ENCODE measurements around the gene SLC1A5.

The SLC1A5 gene

GRCh38 chr19:46788262-46788967 lies at the start of gene SLC1A5:
Gene SLC1A5 (minus strand): TSS chr19:46788594. CDS start chr19:46787965, 629 bp downstream.
- no peak for TF ChIP-seq ZNF274 (IDR thresholded peaks at IDR 0.05; ENCODE audit: low read depth, low read length)
- no peak for TF ChIP-seq SUZ12 (IDR thresholded peaks at IDR 0.05; ENCODE audit: extremely low read depth, insufficient read depth, insufficient read length)
- no peak for TF ChIP-seq YY1 (IDR thresholded peaks at IDR 0.05; ENCODE audit: insufficient read depth, insufficient read length)
- Histone ChIP-seq H3K9ac (ENCODE audit: insufficient read length, low read depth) (peak within 1 kb of the TSS; percentile 97), H3K4me3 (ENCODE audit: insufficient read length, low read depth) (peak within 1 kb of the TSS; percentile 90), H3K27me3 (ENCODE audit: insufficient read depth, insufficient read length) (no peaks in the 10 kb centered on the region), H3K36me3 (ENCODE audit: insufficient read depth, insufficient read length, low read length) (peaks cover 26% of the 10 kb centered on the region), H3K4me1 (ENCODE audit: insufficient read depth, insufficient read length) (peaks cover 14% of the 10 kb centered on the region), H3K9me3 (ENCODE audit: insufficient read depth, low read length) (no peaks in the 10 kb centered on the region)
- DNase-seq (ENCODE audit: low read depth, low spot score), result peak; percentile 93

- peaks cover 8% of the 10 kb centered on the region for H3K4me1 ChIP-seq (ENCODE audit: insufficient read depth, insufficient read length)
- no peaks in the 10 kb centered on the region for H3K9me3 ChIP-seq (ENCODE audit: insufficient read depth, low read length)
- peaks cover 50% of the 10 kb centered on the region for H3K36me3 ChIP-seq (ENCODE audit: insufficient read depth, insufficient read length, low read length)
- no peak for TF ChIP-seq ZNF274 (IDR thresholded peaks at IDR 0.05; ENCODE audit: low read depth, low read length)
- no peak for TF ChIP-seq SUZ12 (IDR thresholded peaks at IDR 0.05; ENCODE audit: extremely low read depth, insufficient read depth, insufficient read length)
- no peak for TF ChIP-seq YY1 (IDR thresholded peaks at IDR 0.05; ENCODE audit: insufficient read depth, insufficient read length)
- H3K4me3 ChIP-seq (ENCODE audit: insufficient read length, low read depth), result no peak overlapping the region
- no peak overlapping the region for H3K9ac ChIP-seq (ENCODE audit: insufficient read length, low read depth)
- H3K27me3 ChIP-seq (ENCODE audit: insufficient read depth, insufficient read length), result no peaks in the 10 kb centered on the region
- no peak for DNase-seq (ENCODE audit: low read depth, low spot score)
Measured at GRCh38 chr19:46838160-46838559, 49.8 kb upstream of the SLC1A5 start.

GRCh38 chr19:46834984-46835383 lies 46.6 kb upstream of the SLC1A5 start:
- TF ChIP-seq ZNF274 (IDR thresholded peaks at IDR 0.05; ENCODE audit: low read depth, low read length), result no peak
- TF ChIP-seq SUZ12 (IDR thresholded peaks at IDR 0.05; ENCODE audit: extremely low read depth, insufficient read depth, insufficient read length), result no peak
- TF ChIP-seq YY1 (IDR thresholded peaks at IDR 0.05; ENCODE audit: insufficient read depth, insufficient read length), result no peak
- Histone ChIP-seq H3K4me1 (ENCODE audit: insufficient read depth, insufficient read length) (no peaks in the 10 kb centered on the region), H3K27me3 (ENCODE audit: insufficient read depth, insufficient read length) (no peaks in the 10 kb centered on the region), H3K4me3 (ENCODE audit: insufficient read length, low read depth) (no peak overlapping the region), H3K36me3 (ENCODE audit: insufficient read depth, insufficient read length, low read length) (peaks cover 30% of the 10 kb centered on the region), H3K9me3 (ENCODE audit: insufficient read depth, low read length) (no peaks in the 10 kb centered on the region), H3K9ac (ENCODE audit: insufficient read length, low read depth) (no peak overlapping the region)
- DNase-seq (ENCODE audit: low read depth, low spot score), result no peak

- H3K9ac ChIP-seq (ENCODE audit: insufficient read length, low read depth), result no peak overlapping the region
- TF ChIP-seq YY1 (IDR thresholded peaks at IDR 0.05; ENCODE audit: insufficient read depth, insufficient read length) (no peak), SUZ12 (IDR thresholded peaks at IDR 0.05; ENCODE audit: extremely low read depth, insufficient read depth, insufficient read length) (no peak), ZNF274 (IDR thresholded peaks at IDR 0.05; ENCODE audit: low read depth, low read length) (no peak)
- H3K4me3 ChIP-seq (ENCODE audit: insufficient read length, low read depth), result no peak overlapping the region
- H3K4me1 ChIP-seq (ENCODE audit: insufficient read depth, insufficient read length), result no peaks in the 10 kb centered on the region
- H3K36me3 ChIP-seq (ENCODE audit: insufficient read depth, insufficient read length, low read length), result peaks cover 22% of the 10 kb centered on the region
- H3K9me3 ChIP-seq (ENCODE audit: insufficient read depth, low read length), result no peaks in the 10 kb centered on the region
- DNase-seq (ENCODE audit: low read depth, low spot score), result no peak
- H3K27me3 ChIP-seq (ENCODE audit: insufficient read depth, insufficient read length), result no peaks in the 10 kb centered on the region
Measured at GRCh38 chr19:46834121-46834520, 45.7 kb upstream of the SLC1A5 start.

GRCh38 chr19:46830864-46831263 lies 42.5 kb upstream of the SLC1A5 start:
- DNase-seq (ENCODE audit: low read depth, low spot score), result no peak
- no peaks in the 10 kb centered on the region for H3K9me3 ChIP-seq (ENCODE audit: insufficient read depth, low read length)
- H3K36me3 ChIP-seq (ENCODE audit: insufficient read depth, insufficient read length, low read length), result peaks cover 4% of the 10 kb centered on the region
- no peak overlapping the region for H3K9ac ChIP-seq (ENCODE audit: insufficient read length, low read depth)
- no peaks in the 10 kb centered on the region for H3K4me1 ChIP-seq (ENCODE audit: insufficient read depth, insufficient read length)
- H3K27me3 ChIP-seq (ENCODE audit: insufficient read depth, insufficient read length), result no peaks in the 10 kb centered on the region
- no peak overlapping the region for H3K4me3 ChIP-seq (ENCODE audit: insufficient read length, low read depth)
- no peak for TF ChIP-seq YY1 (IDR thresholded peaks at IDR 0.05; ENCODE audit: insufficient read depth, insufficient read length)
- no peak for TF ChIP-seq ZNF274 (IDR thresholded peaks at IDR 0.05; ENCODE audit: low read depth, low read length)
- TF ChIP-seq SUZ12 (IDR thresholded peaks at IDR 0.05; ENCODE audit: extremely low read depth, insufficient read depth, insufficient read length), result no peak

GRCh38 chr19:46828484-46828883 lies 40.1 kb upstream of the SLC1A5 start:
- no peaks in the 10 kb centered on the region for H3K9me3 ChIP-seq (ENCODE audit: insufficient read depth, low read length)
- no peaks in the 10 kb centered on the region for H3K36me3 ChIP-seq (ENCODE audit: insufficient read depth, insufficient read length, low read length)
- H3K4me1 ChIP-seq (ENCODE audit: insufficient read depth, insufficient read length), result no peaks in the 10 kb centered on the region
- DNase-seq (ENCODE audit: low read depth, low spot score), result no peak
- no peaks in the 10 kb centered on the region for H3K27me3 ChIP-seq (ENCODE audit: insufficient read depth, insufficient read length)
- H3K9ac ChIP-seq (ENCODE audit: insufficient read length, low read depth), result no peak overlapping the region
- no peak for TF ChIP-seq YY1 (IDR thresholded peaks at IDR 0.05; ENCODE audit: insufficient read depth, insufficient read length)
- no peak for TF ChIP-seq ZNF274 (IDR thresholded peaks at IDR 0.05; ENCODE audit: low read depth, low read length)
- TF ChIP-seq SUZ12 (IDR thresholded peaks at IDR 0.05; ENCODE audit: extremely low read depth, insufficient read depth, insufficient read length), result no peak
- no peak overlapping the region for H3K4me3 ChIP-seq (ENCODE audit: insufficient read length, low read depth)

- peaks cover 4% of the 10 kb centered on the region for H3K4me1 ChIP-seq (ENCODE audit: insufficient read depth, insufficient read length)
- no peak for DNase-seq (ENCODE audit: low read depth, low spot score)
- no peak overlapping the region for H3K4me3 ChIP-seq (ENCODE audit: insufficient read length, low read depth)
- H3K9me3 ChIP-seq (ENCODE audit: insufficient read depth, low read length), result no peaks in the 10 kb centered on the region
- H3K9ac ChIP-seq (ENCODE audit: insufficient read length, low read depth), result no peak overlapping the region
- H3K27me3 ChIP-seq (ENCODE audit: insufficient read depth, insufficient read length), result no peaks in the 10 kb centered on the region
- no peak for TF ChIP-seq SUZ12 (IDR thresholded peaks at IDR 0.05; ENCODE audit: extremely low read depth, insufficient read depth, insufficient read length)
- TF ChIP-seq ZNF274 (IDR thresholded peaks at IDR 0.05; ENCODE audit: low read depth, low read length), result no peak
- TF ChIP-seq YY1 (IDR thresholded peaks at IDR 0.05; ENCODE audit: insufficient read depth, insufficient read length), result no peak
- H3K36me3 ChIP-seq (ENCODE audit: insufficient read depth, insufficient read length, low read length), result no peaks in the 10 kb centered on the region
Measured at GRCh38 chr19:46825731-46826055, 37.3 kb upstream of the SLC1A5 start.

Data from NT2/D1 (cell line).